HG03442 (cell line): Measurements from ENCODE around the gene IFT57.

Experiments used
- ATAC-seq: cut with Tn5 transposase; IDR thresholded peaks from one replicate; pipeline ENCODE4 v1.9.1; 2021; ENCODE audit warnings: mild to moderate bottlenecking, moderate library complexity; ENCODE audit not compliant: unreplicated experiment

Gene IFT57

GRCh38 chr3:108219336-108219735 lies 2.9 kb downstream of the IFT57 start:
- ATAC-seq = no peak

DNA sequence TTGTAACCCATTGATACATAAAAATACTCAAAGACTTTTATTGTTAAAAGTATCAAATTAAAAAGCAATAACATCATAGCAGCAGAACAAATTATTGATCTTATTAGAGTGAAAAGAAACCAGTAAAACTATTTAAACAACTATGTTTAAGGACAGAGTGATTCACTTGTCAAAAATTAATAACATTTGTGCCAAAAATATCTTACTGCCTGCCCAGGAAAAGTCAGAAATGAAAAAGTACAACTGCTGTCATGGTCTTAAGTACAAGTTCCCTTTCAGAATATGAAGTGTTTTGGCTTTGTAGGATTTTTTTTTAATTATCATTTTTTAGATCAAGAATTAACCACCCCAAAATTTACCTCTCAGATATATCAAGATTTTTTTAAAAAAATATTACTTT lies 3.4 kb downstream of the IFT57 start:
- ATAC-seq = no peak

DNA sequence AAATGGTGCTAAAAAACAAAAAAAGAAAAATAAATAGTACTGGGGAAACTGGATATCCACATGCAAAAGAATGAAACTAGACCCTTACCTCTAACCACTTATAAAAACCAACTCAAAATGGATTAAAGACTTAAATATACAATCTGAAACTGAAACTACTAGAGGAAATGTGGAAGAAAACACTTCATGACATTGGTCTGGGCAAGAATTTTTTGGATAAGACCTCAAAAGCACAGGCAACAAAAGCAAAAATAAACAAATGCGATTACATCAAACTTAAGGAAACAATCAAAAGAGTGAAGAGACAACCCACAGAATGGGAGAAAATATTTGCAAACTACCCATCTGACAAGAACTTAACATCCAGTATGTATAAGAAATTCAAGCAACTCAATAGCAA lies 6.4 kb downstream of the IFT57 start:
- no peak for ATAC-seq

DNA sequence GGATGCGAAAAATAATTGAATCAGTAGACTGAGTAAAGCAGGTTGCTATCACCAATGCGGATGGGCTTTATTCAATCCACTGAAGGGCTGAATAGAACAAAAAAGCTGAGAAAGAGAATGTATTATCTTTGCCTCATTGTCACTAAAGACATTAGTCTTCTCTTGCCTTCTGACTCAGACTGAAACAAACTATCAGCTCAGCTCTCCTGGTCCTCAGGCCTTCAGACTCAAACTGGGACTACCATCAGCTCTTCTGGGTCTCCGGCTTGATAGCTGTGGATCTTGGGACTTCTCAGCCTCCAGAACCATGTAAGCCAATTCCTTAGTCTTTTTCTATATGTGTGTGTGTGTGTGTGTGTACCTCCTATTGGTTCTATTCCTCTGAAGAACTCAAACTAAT lies 12.6 kb downstream of the IFT57 start:
- ATAC-seq = no peak

GRCh38 chr3:108208831-108209230 lies 13.4 kb downstream of the IFT57 start:
- ATAC-seq = peak; percentile 94

GRCh38 chr3:108202834-108203233 lies 19.4 kb downstream of the IFT57 start:
- no peak for ATAC-seq

DNA sequence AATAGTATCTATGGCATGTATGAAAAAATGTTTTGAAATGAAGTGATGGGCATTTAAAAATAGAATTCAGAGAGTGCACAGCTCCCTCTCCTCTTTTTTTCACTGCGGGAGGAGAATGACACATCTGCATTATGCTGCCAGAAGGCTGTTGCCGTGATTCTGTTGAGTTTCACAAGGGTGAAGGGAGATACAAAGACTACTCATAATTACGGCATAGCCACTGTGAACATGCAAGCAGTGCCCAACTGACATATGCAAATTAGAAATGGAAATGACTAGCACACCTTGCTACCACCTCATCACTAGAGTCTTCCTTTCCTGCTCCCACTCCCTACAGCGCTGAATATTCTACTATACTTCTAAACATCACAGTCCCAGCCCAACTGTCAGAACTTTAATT lies 20.1 kb downstream of the IFT57 start:
- no peak for ATAC-seq

- ATAC-seq = no peak
Observed at GRCh38 chr3:108201258-108201657, 21.0 kb downstream of the IFT57 start.

- ATAC-seq = no peak
Observed at GRCh38 chr3:108200578-108200977, 21.6 kb downstream of the IFT57 start.

DNA sequence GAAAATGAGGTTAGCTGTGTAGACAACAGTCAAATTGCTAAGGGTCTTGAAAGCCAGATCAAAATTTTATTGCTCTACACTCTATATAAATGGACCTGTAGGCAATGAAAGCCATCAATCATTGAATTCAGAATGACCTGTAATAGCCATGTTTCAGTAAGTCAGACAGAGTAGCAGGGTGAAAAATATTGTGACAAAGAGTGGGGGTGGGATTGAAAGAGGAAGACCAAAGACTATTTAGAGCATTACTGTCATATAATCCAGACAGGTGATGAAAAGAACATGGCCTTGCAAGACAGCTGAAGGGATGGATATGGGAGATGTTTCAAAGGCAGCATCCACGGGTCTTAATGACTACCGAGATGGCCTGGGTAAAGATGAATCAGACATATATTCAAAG lies 22.2 kb downstream of the IFT57 start:
- no peak for ATAC-seq

DNA sequence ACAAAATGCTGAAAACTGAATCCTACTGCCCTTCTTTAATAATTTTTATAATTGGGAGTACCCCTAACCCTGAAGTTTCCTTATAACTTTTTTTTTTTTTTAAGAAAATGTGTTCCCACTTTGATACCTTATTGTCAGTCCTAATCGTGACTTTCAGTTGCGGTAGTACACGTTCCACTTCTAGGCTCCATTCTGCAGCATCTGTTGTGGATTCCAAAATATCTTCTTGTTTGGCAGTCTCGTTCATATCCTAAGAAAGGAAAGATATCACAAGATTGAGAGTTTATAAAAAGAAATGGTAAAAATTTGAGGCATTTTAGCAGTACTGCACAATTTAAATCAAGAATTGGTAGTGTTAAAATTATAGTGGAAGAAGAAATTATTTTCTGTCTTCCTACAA lies 30.8 kb downstream of the IFT57 start:
- ATAC-seq = no peak

GRCh38 chr3:108190346-108190745 lies 31.9 kb downstream of the IFT57 start:
- ATAC-seq = no peak

DNA sequence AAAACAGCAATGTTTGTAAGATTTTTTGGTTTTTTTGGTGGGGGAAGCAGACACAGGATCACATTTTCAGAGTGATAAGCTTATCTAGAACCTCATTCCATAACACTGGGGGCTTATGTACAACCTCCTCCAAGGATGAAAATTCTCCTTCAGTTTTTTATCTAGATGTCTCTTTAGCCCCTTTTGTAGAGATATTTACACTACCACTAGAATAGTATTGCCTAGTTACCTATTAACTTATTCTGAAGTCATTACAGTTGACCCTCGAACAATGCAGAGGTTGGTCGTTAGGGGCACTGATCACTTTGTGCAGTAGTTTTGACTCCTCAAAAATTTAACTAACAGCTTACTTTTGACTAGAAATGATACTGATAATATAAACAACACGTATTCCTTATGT lies 32.8 kb downstream of the IFT57 start:
- no peak for ATAC-seq

DNA sequence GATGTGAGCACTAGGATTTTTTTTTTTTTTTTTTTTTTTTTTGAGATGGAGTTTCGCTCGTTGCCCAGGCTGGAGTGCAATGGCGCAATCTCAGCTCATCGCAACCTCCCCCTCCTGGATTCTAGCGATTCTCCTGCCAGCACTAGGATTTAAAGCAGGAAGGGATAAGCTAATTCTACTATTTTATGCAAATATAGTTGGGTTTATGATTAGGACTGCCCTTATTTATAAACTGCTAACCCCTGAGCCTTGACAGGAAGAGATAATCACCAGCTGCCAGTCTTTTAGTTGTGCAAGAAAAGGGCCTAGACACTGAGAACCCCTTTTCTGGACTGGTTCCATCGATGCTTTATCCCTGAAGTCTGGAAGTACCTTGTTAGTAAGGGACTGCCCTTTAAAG lies 36.7 kb downstream of the IFT57 start:
- ATAC-seq = no peak

DNA sequence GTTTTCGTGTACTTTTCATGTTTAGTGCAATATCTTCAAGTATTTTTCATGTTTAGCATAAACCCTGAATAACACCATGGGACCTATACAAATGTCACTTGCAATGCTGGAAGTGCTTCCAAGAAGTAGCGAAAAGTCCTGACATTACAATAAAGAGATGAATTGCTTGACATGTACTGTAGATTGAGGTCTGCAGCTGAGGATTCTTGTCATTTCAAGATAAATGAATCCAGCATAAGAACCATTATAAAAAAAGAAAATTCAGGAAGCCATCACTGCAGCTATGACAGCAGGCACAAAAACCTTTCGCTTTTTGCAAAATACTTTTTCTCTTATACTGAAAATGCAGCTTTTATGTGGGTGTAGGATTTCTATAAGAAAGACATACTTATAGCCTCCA lies 37.4 kb downstream of the IFT57 start:
- ATAC-seq = no peak

DNA sequence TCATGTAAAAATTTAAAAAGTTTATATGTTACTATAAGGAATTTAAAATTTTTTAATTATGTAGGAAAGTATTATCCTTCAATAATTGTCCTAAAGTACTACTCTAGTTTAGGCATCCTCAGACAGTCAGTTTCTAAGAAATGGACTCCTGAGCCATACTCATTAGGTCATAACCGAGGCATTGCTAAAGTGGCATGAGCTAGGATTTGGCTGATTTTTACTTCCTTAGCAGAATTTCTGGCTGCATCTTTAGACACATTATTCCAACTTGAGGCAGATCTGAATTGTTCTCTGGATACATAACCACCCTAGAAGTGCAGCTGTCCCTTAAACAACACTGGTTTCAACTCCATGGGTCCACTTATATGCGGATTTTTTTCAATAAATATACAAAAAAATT lies 38.3 kb downstream of the IFT57 start:
- ATAC-seq = no peak

- no peak for ATAC-seq
Observed at GRCh38 chr3:108183181-108183580, 39.0 kb downstream of the IFT57 start.

GRCh38 chr3:108182339-108182738 lies 39.9 kb downstream of the IFT57 start:
- ATAC-seq = no peak

- no peak for ATAC-seq
Observed at GRCh38 chr3:108181172-108181571, 41.1 kb downstream of the IFT57 start.

DNA sequence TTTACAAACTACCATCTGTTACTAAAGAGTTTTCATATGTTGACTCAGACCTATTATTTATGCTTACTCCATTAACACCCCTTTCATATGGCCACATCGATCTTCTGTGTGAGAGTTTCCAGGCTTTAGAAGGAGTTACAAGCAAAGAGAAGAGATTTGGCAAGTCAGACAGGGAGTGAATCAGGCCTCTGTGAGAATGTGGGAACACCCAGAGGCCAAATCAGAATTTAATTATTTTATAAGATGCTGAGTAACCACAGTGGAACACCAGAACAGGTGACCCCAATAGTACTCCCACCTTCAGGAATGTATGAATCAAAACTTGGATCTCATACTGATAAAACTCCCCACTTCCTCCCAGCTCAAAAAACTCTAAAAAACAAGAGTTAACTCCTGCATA lies 42.0 kb downstream of the IFT57 start:
- ATAC-seq = no peak

DNA sequence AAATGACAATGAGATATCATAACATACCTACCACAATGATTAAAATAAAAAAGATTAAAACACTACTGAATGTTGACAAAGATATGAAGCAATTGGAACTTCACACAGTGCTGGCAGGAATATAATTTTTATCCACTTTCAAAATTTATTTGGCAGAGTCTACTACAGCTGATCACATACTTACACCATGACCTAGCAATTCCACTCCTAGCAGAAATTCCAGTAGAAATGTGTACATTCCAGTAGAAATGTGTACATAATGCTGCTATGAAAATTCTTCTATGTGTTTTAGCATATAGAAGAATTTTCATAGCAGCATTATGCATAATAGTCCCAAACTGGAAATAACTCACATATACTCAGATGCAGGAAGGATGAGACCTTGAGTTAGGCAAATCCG lies 43.5 kb downstream of the IFT57 start:
- ATAC-seq = no peak

- ATAC-seq = no peak
Observed at GRCh38 chr3:108177536-108177935, 44.7 kb downstream of the IFT57 start.

- no peak for ATAC-seq
Observed at GRCh38 chr3:108175352-108175751, 46.9 kb downstream of the IFT57 start.

- no peak for ATAC-seq
Observed at GRCh38 chr3:108171106-108171505, 51.1 kb downstream of the IFT57 start.
